K562 (cell line): ENCODE measurements around the gene TRIM38. TPM values are rescaled to one million over a fixed set of nuclear protein-coding genes. Genes with fewer than 3 reads are reported as not detected.

ENCODE experiments used
- ATAC-seq: fragments of 200-7000 bp; cut with Tn5 transposase; 3 replicates; pipeline ENCODE4 v1.9.1; 2020; ENCODE audit warnings: moderate library complexity
- Bru-seq: library from RNA; stranded (reverse); fragments of 400-500 nt; gene quantifications from one replicate; lab custom pipeline; 2021; lab: Mats Ljungman, UMichigan
- BruChase-seq, 2 experiments: library from RNA; stranded (reverse); fragments of 400-500 nt; gene quantifications; one replicate each; lab custom pipeline; 2021; lab: Mats Ljungman, UMichigan
- BruUV-seq: library from RNA; stranded (reverse); fragments of 400-500 nt; replicated peaks from 2 replicates; lab custom pipeline; 2021; lab: Mats Ljungman, UMichigan
- CTCF ChIA-PET: fragments of 300-600 bp; formaldehyde crosslinking; extraction: SDS; loops from one replicate; lab custom pipeline; 2021; ENCODE audit warnings: low intra/inter-chr PET ratio; lab: Yijun Ruan, JAX
- POLR2A ChIA-PET: fragments of 300-600, 350-650 bp; sonication (Branson Sonifier 250); formaldehyde crosslinking; extraction: SDS; loops from one replicate; lab custom pipeline; 2021; ENCODE audit warnings: antibody characterized with exemption, inconsistent platforms; lab: Yijun Ruan, JAX
- DNase-seq, 4 experiments: peaks; one replicate each; pipeline versions ENCODE4 v3.0.0 to v3.0.0-alpha.2; 2011 to 2018; ENCODE audit warnings: low spot score in 3 of 4, mixed read lengths in 3 of 4; ENCODE audit errors: extremely low read depth in 1 of 4
- FAIRE-seq: peaks from 2 replicates; lab custom pipeline; 2011; peaks lifted over from hg19 to GRCh38; lab: Jason Lieb, UNC
- H2AFZ ChIP-seq: 2 replicates; pipeline ENCODE4 v1.6.0; 2011; ENCODE audit warnings: low read depth, low read length, control low read depth, inconsistent platforms
- H3K27ac ChIP-seq: fragments of 200-600 bp; 3 replicates; pipeline ENCODE4 v1.8.0; 2011; ENCODE audit warnings: low read depth, mild to moderate bottlenecking, control low read depth, inconsistent platforms, low read length, moderate library complexity, mixed read lengths; ENCODE audit errors: extremely low read depth
- H3K27me3 ChIP-seq, 2 experiments: fragments of 300-600 bp in 1 of 2; 2 replicates in 1 of 2; 3 replicates in 1 of 2; pipeline versions ENCODE4 v1.6.0 to v1.8.0; 2011; ENCODE audit warnings: inconsistent platforms in 2 of 2, low read length in 2 of 2, mild to moderate bottlenecking in 1 of 2, mixed read lengths in 1 of 2, moderate library complexity in 1 of 2; ENCODE audit not compliant: control insufficient read depth in 2 of 2, insufficient read depth in 2 of 2
- H3K36me3 ChIP-seq: fragments of 300-600 bp; 3 replicates; pipeline ENCODE4 v1.8.0; 2011; ENCODE audit warnings: mild to moderate bottlenecking, low read length, inconsistent platforms; ENCODE audit not compliant: control insufficient read depth, insufficient read depth
- H3K4me1 ChIP-seq, 2 experiments: fragments of 200-600 bp in 1 of 2; replicated peaks in 1 of 2; 2 replicates in 1 of 2; 3 replicates in 1 of 2; pipeline versions ENCODE4 v1.5.1 to v1.8.0; 2011; ENCODE audit warnings: inconsistent platforms in 2 of 2, low read length in 2 of 2, mild to moderate bottlenecking in 1 of 2, mixed read lengths in 1 of 2, moderate library complexity in 1 of 2; ENCODE audit not compliant: control insufficient read depth in 2 of 2, insufficient read depth in 2 of 2
- H3K4me2 ChIP-seq: 2 replicates; pipeline ENCODE4 v1.6.1; 2011; ENCODE audit warnings: low read length, control low read depth, inconsistent platforms, mixed read lengths; ENCODE audit not compliant: insufficient read depth
- H3K4me3 ChIP-seq: fragments of 200-600 bp; sonication (generic), shearing (Covaris generic); 2 replicates; pipeline ENCODE4 v1.5.1; 2016; ENCODE audit warnings: control low read depth, inconsistent platforms
- H3K79me2 ChIP-seq: fragments of 200-600 bp; 3 replicates; pipeline ENCODE4 v1.8.0; 2011; ENCODE audit warnings: low read length, inconsistent platforms; ENCODE audit not compliant: control insufficient read depth, insufficient read depth
- H3K9ac ChIP-seq, 2 experiments: 2 replicates each; pipeline versions ENCODE4 v1.6.0 to v1.6.1; 2011; ENCODE audit warnings: low read depth in 2 of 2, low read length in 2 of 2, control low read depth in 1 of 2, inconsistent platforms in 1 of 2, mild to moderate bottlenecking in 1 of 2, mixed read lengths in 1 of 2; ENCODE audit not compliant: insufficient read depth in 1 of 2
- H3K9me1 ChIP-seq: one replicate; pipeline ENCODE4 v1.6.0; 2011; ENCODE audit warnings: inconsistent platforms, mild to moderate bottlenecking, low read length, moderate library complexity; ENCODE audit not compliant: control insufficient read depth, insufficient read depth
- H3K9me3 ChIP-seq: replicated peaks from 2 replicates; pipeline ENCODE4 v1.5.1; 2011; ENCODE audit warnings: low read depth, low read length, inconsistent platforms; ENCODE audit not compliant: control insufficient read depth, insufficient read depth
- H4K20me1 ChIP-seq: replicated peaks from 2 replicates; pipeline ENCODE4 v1.6.1; 2011; ENCODE audit warnings: low read length, inconsistent platforms, mixed read lengths; ENCODE audit not compliant: control insufficient read depth, insufficient read depth
- EWSR1 ChIP-seq: fragments of 450-650 bp; IDR thresholded peaks from 2 replicates; pipeline ENCODE4 v1.6.1; 2018; ENCODE audit warnings: borderline replicate concordance, mild to moderate bottlenecking, low read depth, moderate library complexity; ENCODE audit not compliant: partially characterized antibody
- MAFF ChIP-seq: IDR thresholded peaks from 2 replicates; pipeline ENCODE4 v1.6.1; 2012; ENCODE audit warnings: low read length, improper control_type of control experiment
- MCM7 ChIP-seq, 2 experiments: fragments of 450-650 bp; IDR thresholded peaks; 2 replicates each; pipeline ENCODE4 v1.6.1; 2016 to 2018
- NFE2L1 ChIP-seq: fragments of 450-650 bp; IDR thresholded peaks from 2 replicates; pipeline ENCODE4 v1.6.1; 2016; ENCODE audit warnings: missing genetic modification characterization, low read depth, mild to moderate bottlenecking, missing compliant biosample characterization, moderate library complexity, borderline replicate concordance
- PRMT5 ChIP-seq: sonication (generic); formaldehyde crosslinking; IDR thresholded peaks from 2 replicates; pipeline ENCODE4 v1.5.0; 2020; ENCODE audit warnings: missing genetic modification reagents
- RCOR1 ChIP-seq, 2 experiments: IDR thresholded peaks; 2 replicates each; pipeline ENCODE4 v1.6.1; 2012; ENCODE audit warnings: low read depth in 2 of 2, low read length in 2 of 2, borderline replicate concordance in 1 of 2, improper control_type of control experiment in 1 of 2
- STAG1 ChIP-seq: sonication (generic); formaldehyde crosslinking; IDR thresholded peaks from 2 replicates; pipeline ENCODE4 v1.5.0; 2020; ENCODE audit warnings: missing genetic modification reagents, borderline replicate concordance
- TCF3 ChIP-seq: sonication (generic); formaldehyde crosslinking; IDR thresholded peaks from 2 replicates; pipeline ENCODE4 v1.4.0; 2020; ENCODE audit warnings: mild to moderate bottlenecking, missing genetic modification reagents
- ZC3H8 ChIP-seq: fragments of 450-650 bp; IDR thresholded peaks from 2 replicates; pipeline ENCODE4 v1.6.1; 2017
- ZEB2 ChIP-seq: fragments of 450-650 bp; IDR thresholded peaks from 2 replicates; pipeline ENCODE4 v1.6.1; 2016
- ZFX ChIP-seq: sonication (generic); formaldehyde crosslinking; IDR thresholded peaks from 2 replicates; pipeline ENCODE4 v1.8.0; 2022; ENCODE audit warnings: mild to moderate bottlenecking, missing genetic modification reagents, moderate library complexity
- ZNF41 ChIP-seq: fragments of 250-450 bp; sonication (Bioruptor Pico); conservative IDR thresholded peaks from 2 replicates; pipeline ENCODE4 v1.4.0; 2020; ENCODE audit warnings: mild to moderate bottlenecking
- WGBS: fragments of 100-300 bp; shearing (Covaris generic); methylation state at CpG from one replicate; pipeline ENCODE4 v1.1.6; 2016; ENCODE audit warnings: low coverage, mixed read lengths; ENCODE audit not compliant: insufficient coverage; ENCODE audit errors: missing lambda C conversion rate; 5-methylcytosine and 5-hydroxymethylcytosine counted together
- in situ Hi-C: fragments of 300-500 bp; cut with MboI; formaldehyde crosslinking; loops from 4 replicates; pipeline ENCODE4 v1.15.0; 2018; ENCODE audit warnings: inconsistent platforms, mixed read lengths
- intact Hi-C: fragments of 100-400 bp; cut with micrococcal nuclease; formaldehyde crosslinking; loops from 2 replicates; pipeline ENCODE4 v1.14.2; 2022
- long read RNA-seq, 3 experiments: library from polyadenylated mRNA in 2 of 3; library from RNA in 1 of 3; unstranded in 2 of 3; stranded (forward) in 1 of 3; transcript quantifications; one replicate each; pipeline ENCODE4 v2.0.0, GENCODE V29; 2019 to 2022
- polyA minus RNA-seq, 3 experiments: library from RNA; depleted of rRNA, polyadenylated mRNA; stranded (reverse); fragments of >200 nt; gene quantifications; 2 replicates each; pipeline ENCODE4 v1.2.3, GENCODE V29; 2011
- polyA plus RNA-seq, 8 experiments: library from polyadenylated mRNA; depleted of rRNA in 4 of 8; stranded (reverse) in 5 of 8; unstranded in 3 of 8; fragments of >200 nt; fragmentation: Nextera tagmentation in 2 of 8; fragmentation: Illumina TruSeq in 1 of 8; extraction: Ambion mirVana in 2 of 8; extraction: Trizol in 1 of 8; gene quantifications; 2 replicates each; pipeline versions ENCODE4 v1.2.1 to v1.2.3, GENCODE V29; 2011 to 2014; ENCODE audit warnings: inconsistent platforms in 1 of 8, missing spikeins in 1 of 8
- total RNA-seq, 7 experiments: library from RNA; depleted of rRNA in 6 of 7; stranded (reverse); fragments of >200 nt in 6 of 7; fragmentation: Illumina TruSeq in 2 of 7; extraction: Trizol in 2 of 7; gene quantifications; 2 replicates each; pipeline versions ENCODE4 v1.2.1 to v1.2.3, GENCODE V29; 2011 to 2021; ENCODE audit warnings: low replicate concordance in 1 of 7
- TF ChIP-seq, protein P1 (sequence below): fragments of 450-650 bp; formaldehyde crosslinking; IDR thresholded peaks from 2 replicates; pipeline ENCODE4 v1.4.0; 2020; ENCODE audit warnings: mild to moderate bottlenecking, mixed read lengths

Gene TRIM38, protein sequence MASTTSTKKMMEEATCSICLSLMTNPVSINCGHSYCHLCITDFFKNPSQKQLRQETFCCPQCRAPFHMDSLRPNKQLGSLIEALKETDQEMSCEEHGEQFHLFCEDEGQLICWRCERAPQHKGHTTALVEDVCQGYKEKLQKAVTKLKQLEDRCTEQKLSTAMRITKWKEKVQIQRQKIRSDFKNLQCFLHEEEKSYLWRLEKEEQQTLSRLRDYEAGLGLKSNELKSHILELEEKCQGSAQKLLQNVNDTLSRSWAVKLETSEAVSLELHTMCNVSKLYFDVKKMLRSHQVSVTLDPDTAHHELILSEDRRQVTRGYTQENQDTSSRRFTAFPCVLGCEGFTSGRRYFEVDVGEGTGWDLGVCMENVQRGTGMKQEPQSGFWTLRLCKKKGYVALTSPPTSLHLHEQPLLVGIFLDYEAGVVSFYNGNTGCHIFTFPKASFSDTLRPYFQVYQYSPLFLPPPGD
- total RNA-seq (2011; cell fraction: chromatin; rRNA removed; ENCODE audit: low replicate concordance): 7.8 and 13.4 TPM in 2 replicates
- total RNA-seq (2011; cell fraction: nucleolus; rRNA removed): 4.8 and 5.9 TPM in 2 replicates
- total RNA-seq (2011; cell fraction: nucleoplasm; rRNA removed): 8.2 and 15.0 TPM in 2 replicates
- 4.4 and 4.8 TPM in 2 replicates for total RNA-seq (2014; rRNA removed)
- total RNA-seq (2014; rRNA removed; fragmentation: Illumina TruSeq; extraction: Trizol): 6.5 and 7.3 TPM in 2 replicates
- total RNA-seq (2015; rRNA removed; fragmentation: Illumina TruSeq; extraction: Trizol): 6.1 and 6.7 TPM in 2 replicates
- total RNA-seq (2021): 5.3 and 6.3 TPM in 2 replicates
- polyA plus RNA-seq (2011; rRNA removed): 4.8 and 6.7 TPM in 2 replicates
- 2.0 and 2.8 TPM in 2 replicates for polyA plus RNA-seq (2011; cell fraction: cytosol; rRNA removed)
- 6.6 and 8.0 TPM in 2 replicates for polyA plus RNA-seq (2011; cell fraction: nucleus; rRNA removed)
- 3.9 and 8.4 TPM in 2 replicates for polyA plus RNA-seq (2012)
- 5.9 and 6.6 TPM in 2 replicates for polyA plus RNA-seq (2014; fragmentation: Illumina TruSeq; extraction: Trizol)
- 1 to 10 TPM; 1.7 to 2.3 TPM for polyA plus RNA-seq (2014; fragmentation: Nextera tagmentation; extraction: Ambion mirVana)
- 5.2 and 5.7 TPM in 2 replicates for polyA plus RNA-seq (2014; rRNA removed)
- polyA minus RNA-seq (2011; rRNA and poly(A)+ RNA removed): 7.4 and 7.6 TPM in 2 replicates
- 2.9 and 3.2 TPM in 2 replicates for polyA minus RNA-seq (2011; cell fraction: cytosol; rRNA and poly(A)+ RNA removed)
- 5.3 and 6.3 TPM in 2 replicates for polyA minus RNA-seq (2011; cell fraction: nucleus; rRNA and poly(A)+ RNA removed)
- Bru-seq, nascent RNA: percentile 83 among the genes with signal in this experiment
- BruChase-seq, experiment 1, labeled RNA remaining after a 2-hour chase: percentile 82 among the genes with signal in this experiment
- BruChase-seq, experiment 2, labeled RNA remaining after a 6-hour chase: percentile 84 among the genes with signal in this experiment
- long read RNA-seq, experiment 1, full-length matches to known transcripts: 27 of 45 reads
- long read RNA-seq, experiment 1, partial matches to known transcripts: 3 of 45 reads
- long read RNA-seq, experiment 1, other reads (novel, unspliced or antisense): 15 of 45 reads
- long read RNA-seq, experiment 2, full-length matches to known transcripts: 2 of 9 reads
- long read RNA-seq, experiment 2, partial matches to known transcripts: 2 of 9 reads
- long read RNA-seq, experiment 2, other reads (novel, unspliced or antisense): 5 of 9 reads
- long read RNA-seq, experiment 3, full-length matches to known transcripts: 7 of 15 reads
- long read RNA-seq, experiment 3, partial matches to known transcripts: 0 of 15 reads
- long read RNA-seq, experiment 3, other reads (novel, unspliced or antisense): 8 of 15 reads

DNA sequence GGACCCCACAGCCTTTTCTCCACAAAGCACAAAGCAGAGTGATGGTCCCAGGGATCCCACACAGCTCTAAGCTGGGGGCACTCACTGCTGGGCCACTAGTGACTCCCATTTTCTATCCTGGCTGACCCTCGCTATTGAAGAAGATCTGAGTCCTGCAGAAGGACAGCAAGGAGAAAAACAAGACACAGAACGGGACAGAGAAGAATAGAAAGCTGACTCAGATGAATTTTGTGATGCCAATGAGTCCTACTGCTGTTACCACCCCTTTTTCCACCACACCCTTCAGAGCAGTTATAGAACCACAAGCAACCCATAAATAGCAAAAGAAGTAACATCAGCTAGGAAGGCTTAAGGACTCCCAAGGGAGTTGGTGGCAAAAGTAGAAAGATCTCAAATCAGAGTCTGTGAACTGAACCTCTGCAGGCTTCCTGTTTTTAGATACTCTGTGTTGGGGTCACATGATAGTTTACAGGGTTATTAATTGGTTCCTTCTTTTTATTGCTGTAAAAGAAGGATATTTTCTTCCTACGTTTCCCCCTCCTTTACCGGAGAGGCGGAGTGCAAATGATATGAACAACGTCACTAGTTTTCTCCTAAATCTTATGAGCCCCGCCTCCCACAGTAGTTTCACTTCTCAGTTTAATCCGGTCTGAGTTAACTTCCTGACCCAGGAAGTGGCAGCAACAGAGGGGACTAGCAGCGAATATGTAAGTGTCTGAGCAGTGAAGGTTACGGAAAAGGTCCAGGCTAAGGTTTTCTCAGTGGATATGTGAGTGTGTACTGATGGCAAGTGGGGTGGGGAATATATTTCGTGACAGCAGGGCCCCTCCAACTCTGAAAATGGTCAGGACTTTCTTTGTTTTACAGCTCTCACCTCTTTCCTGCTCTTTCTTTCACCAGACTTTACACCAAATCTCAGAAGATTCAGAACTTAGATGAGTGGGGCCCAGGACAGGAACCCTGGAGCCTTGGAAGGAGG is at the start of gene TRIM38:
TSS of gene TRIM38 (plus strand) at position 654 of the 979 bp plus-strand sequence. CDS start 3,721 bp downstream, outside the sequence.
- peak within 1 kb of the TSS; percentile 51 for H3K4me3 ChIP-seq
- FAIRE-seq: peak; percentile 86
- no peaks in the 10 kb centered on the region for H3K9me1 ChIP-seq
- H2AFZ ChIP-seq: peak within 1 kb of the TSS; percentile 89
- in situ Hi-C loops (no loop called here), intact Hi-C loops (no loop called here)
- ChIA-PET POLR2A (interaction anchor here (0.7 to 3.0 kb wide), 8 partner anchors 9 to 501 kb away, joined by 3 to 16 read pairs (median 4); a partner anchor contains a TSS), CTCF (interaction anchor here (0.6 kb wide), 1 partner anchor 148 kb away, joined by 3 read pairs; no protein-coding TSS in a partner anchor)
- peaks cover 14% of the 10 kb centered on the region for H3K9me3 ChIP-seq
- H3K4me2 ChIP-seq: peak within 1 kb of the TSS; percentile 83
- peaks cover 14% of the 10 kb centered on the region; the same call in 2 of the 3 replicates for H3K36me3 ChIP-seq
- peak within 1 kb of the TSS; percentile 78 to 91 for H3K9ac ChIP-seq
- H4K20me1 ChIP-seq: no peaks in the 10 kb centered on the region
- H3K79me2 ChIP-seq: peaks cover 11% of the 10 kb centered on the region
- H3K4me1 ChIP-seq: peaks cover 6 to 19% of the 10 kb centered on the region in 2 experiments; a peak in 3 of 5 replicates
- WGBS: 3% methylated on average over 11 of the region's 11 CpGs
- peak; percentile 68 to 88 (median 77) for DNase-seq
- TSS peak; percentile 75 for BruUV-seq
- peak within 1 kb of the TSS; percentile 86 for H3K27ac ChIP-seq
- peak; percentile 90 for ATAC-seq
- H3K27me3 ChIP-seq: no peaks in the 10 kb centered on the region
- TF ChIP-seq STAG1 (CRISPR knock-in tag) (no peak), PRMT5 (CRISPR knock-in tag) (no peak), ZFX (peak; percentile 59), ZNF41 (CRISPR knock-in tag) (no peak), ZC3H8 (no peak), MCM7 (IDR thresholded peaks at IDR 0.05) (no peak), RCOR1 (IDR thresholded peaks at IDR 0.05; ENCODE audit: borderline replicate concordance in 1 of 2, low read depth in 2 of 2, low read length in 2 of 2) (peak in 1 of 2 experiments; percentile 23; a peak in 1 of 4 replicates), EWSR1 (no peak), MAFF (peak; percentile 37; the same call in 1 of the 2 replicates), ZEB2 (no peak), TCF3 (no peak), NFE2L1 (tag) (no peak)
- TF ChIP-seq, protein P1, sequence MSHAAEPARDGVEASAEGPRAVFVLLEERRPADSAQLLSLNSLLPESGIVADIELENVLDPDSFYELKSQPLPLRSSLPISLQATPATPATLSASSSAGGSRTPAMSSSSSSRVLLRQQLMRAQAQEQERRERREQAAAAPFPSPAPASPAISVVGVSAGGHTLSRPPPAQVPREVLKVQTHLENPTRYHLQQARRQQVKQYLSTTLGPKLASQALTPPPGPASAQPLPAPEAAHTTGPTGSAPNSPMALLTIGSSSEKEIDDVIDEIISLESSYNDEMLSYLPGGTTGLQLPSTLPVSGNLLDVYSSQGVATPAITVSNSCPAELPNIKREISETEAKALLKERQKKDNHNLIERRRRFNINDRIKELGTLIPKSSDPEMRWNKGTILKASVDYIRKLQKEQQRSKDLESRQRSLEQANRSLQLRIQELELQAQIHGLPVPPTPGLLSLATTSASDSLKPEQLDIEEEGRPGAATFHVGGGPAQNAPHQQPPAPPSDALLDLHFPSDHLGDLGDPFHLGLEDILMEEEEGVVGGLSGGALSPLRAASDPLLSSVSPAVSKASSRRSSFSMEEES (CRISPR knock-in tag): peak; percentile 85
